Dedifferentiated amniotic fluid mesenchymal stem cell (primary cell): ENCODE results near the gene PPP1R27.

Source experiments
- DNase-seq: peaks from one replicate; pipeline ENCODE4 v3.0.0-alpha.2; 2016; ENCODE audit errors: extremely low spot score

Gene PPP1R27

GRCh38 chr17:81834831-81835267 is at the start of gene PPP1R27:
Gene PPP1R27, minus strand, starts transcription at chr17:81835050. Its CDS starts 97 bp downstream, at chr17:81834953.
- no peak for DNase-seq

- no peak for DNase-seq
These were observed 49.7 kb upstream of the PPP1R27 start for GRCh38 chr17:81884520-81884919.

DNA sequence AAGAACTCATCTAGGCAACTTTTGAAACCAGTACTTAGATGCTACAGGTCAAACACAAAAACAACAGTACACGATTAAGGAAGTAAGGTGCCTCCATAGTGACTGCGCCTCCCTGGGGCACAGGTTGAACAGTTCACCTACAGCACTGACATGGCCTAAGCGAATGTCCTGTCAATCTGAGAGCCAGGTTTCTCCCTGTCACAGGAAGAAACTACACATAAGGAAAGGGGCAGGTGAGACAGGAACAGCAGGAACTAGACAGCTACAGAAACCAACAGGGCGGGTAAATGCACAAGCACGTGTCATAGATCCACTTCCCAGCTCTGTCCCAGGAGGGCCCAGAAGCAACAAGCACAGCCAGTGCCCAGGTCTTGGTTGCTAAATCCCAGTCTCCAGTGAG is 44.3 kb upstream of the PPP1R27 start:
- no peak for DNase-seq

DNA sequence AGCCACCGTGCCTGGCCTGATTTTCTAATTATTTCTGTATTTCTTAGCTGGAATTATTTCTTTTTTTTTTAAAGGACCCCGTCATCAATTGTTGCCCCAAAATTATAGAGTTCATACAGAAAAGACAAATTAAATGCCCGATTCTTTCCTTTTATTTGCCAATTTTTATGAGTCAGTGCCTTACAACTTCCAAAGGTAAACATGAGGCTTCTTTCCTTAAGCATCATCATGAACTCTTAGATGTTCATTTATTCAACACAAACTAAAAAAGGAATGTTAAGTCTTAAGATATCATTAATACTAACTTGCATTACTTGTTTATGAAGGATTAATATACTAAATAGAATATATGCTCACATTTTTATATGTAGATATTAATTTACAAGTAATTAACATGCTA is 43.4 kb upstream of the PPP1R27 start:
- no peak for DNase-seq

- no peak for DNase-seq
These were observed 42.7 kb upstream of the PPP1R27 start for GRCh38 chr17:81877569-81877968.

DNA sequence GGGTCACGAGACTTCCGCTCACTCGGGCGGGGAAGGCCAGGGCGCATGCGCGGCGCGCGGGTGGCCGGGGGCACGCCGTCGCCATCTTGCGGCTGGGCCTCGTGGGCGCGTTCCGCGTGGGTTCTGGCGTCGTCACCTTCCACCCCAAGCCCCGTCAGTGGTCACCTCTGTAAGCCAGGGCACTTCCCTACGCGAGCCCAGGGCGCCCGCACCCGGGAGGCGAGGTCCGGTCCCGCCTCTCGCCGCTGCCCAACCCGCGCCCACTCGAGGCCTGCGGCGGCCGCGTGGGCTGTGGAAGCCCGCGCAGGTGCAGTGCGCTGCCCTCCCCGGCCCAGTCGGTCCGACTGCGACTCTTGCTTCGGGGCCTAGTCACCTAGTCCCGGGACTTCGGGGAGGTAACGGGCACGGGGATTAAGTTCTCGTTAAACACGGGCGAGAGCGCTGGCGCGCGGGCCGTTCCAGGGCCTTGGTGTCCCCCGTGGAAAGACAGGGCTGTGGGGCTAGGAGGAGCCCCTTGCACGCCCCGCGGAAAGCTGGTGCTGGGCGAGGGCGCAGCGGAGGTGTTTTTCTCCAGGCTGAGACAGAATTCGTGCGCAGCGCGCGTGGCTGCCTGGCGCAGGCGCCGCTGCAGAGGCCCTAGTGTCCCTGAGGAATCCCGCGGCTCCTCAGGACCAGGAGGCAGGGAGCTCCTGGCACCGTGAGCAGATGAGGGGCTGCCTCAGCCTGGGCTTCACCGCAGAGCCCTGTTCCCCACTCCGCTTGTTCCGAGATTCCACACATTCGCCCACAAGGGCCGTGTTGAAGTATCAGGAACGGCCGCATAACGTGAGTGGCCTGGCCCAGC is 36.8 kb upstream of the PPP1R27 start:
- DNase-seq = peak; percentile 81

DNA sequence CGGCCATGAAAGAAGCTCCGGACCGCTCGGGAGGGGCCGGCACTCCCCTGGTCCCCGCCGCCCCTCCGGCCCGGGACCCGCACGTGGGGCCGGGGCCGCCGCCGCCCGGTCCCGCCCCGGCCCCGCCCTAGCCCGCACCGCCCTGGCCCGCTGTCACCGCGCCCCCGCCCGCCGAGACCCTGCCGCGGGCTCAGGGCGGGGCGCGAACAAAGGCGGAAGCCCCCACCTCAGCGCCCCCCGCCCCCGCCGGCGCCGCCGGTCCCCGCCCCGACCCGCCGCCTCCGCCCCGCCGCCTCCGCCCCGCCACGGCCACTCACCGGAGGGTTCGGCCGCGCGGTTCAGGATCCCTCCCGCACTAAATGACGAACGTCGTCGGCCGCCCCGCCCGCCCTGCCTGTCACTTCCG is 36.1 kb upstream of the PPP1R27 start, which contains the start of gene ARHGDIA:
Gene ARHGDIA, minus strand, starts transcription at position 357 of the 406 bp plus-strand sequence. CDS start 1,407 bp downstream, outside the sequence.
- DNase-seq = no peak

GRCh38 chr17:81870131-81870980 is 35.5 kb upstream of the PPP1R27 start:
- no peak for DNase-seq

- DNase-seq = no peak
These were observed 34.6 kb upstream of the PPP1R27 start for GRCh38 chr17:81869221-81870130.

DNA sequence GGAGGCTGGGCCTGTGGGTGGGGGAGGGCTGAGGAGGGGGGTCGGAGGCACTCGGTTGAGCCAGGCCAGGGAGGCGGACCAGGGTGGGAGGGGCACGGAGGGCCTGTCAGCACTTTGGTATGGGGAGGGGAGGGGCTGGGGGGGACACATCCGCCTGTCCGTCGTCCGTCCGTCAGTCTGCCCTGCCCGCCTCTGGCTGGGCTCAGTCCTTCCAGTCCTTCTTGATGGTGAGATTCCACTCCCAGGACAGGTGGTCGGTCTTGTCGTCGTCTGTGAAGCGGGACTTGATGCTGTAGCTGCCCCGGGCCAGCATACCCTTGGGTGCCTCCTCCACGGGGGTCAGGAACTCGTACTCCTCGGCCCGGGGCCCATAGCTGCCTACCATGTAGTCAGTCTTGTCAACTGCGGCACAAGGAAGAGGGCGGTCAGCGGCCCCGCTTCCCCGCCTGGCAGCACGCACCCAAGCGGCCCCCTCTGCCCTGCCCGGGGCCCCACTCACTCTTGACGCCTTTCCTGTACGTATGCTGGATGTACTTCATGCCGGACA is 33.9 kb upstream of the PPP1R27 start:
- DNase-seq = peak; percentile 58

DNA sequence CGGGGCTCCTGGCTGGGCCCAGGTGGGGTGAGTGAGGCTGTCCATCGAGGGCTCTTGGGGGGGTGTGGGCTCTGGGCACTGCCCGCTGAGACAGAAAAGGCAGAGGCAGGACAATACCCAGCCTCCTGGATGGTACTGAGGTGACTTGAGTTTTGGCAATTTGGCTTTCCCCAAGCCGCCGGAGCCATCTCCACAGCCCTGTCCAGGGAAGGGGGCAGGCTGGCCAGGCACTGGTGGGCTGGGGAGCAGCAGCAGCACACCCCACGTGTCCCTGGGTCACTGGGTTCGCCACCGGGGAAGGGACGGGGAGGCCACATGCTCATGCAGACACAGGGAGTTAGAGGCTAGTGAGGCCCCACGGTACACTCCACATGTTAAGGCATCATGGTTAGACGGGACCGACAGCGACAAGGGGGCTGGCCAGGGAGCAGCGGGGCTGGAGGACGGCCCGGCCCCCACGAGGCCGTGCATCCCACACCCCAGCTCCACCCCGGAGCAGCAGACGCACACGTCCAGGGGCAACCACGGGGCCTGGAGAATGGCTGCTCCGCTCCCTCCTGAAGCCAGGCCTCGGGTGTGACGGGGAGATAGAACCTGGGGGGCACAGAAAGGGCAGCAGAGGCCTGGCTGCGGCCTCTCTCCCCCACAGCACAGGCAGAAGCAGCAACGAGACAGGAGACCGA is 33.3 kb upstream of the PPP1R27 start:
- DNase-seq = no peak

DNA sequence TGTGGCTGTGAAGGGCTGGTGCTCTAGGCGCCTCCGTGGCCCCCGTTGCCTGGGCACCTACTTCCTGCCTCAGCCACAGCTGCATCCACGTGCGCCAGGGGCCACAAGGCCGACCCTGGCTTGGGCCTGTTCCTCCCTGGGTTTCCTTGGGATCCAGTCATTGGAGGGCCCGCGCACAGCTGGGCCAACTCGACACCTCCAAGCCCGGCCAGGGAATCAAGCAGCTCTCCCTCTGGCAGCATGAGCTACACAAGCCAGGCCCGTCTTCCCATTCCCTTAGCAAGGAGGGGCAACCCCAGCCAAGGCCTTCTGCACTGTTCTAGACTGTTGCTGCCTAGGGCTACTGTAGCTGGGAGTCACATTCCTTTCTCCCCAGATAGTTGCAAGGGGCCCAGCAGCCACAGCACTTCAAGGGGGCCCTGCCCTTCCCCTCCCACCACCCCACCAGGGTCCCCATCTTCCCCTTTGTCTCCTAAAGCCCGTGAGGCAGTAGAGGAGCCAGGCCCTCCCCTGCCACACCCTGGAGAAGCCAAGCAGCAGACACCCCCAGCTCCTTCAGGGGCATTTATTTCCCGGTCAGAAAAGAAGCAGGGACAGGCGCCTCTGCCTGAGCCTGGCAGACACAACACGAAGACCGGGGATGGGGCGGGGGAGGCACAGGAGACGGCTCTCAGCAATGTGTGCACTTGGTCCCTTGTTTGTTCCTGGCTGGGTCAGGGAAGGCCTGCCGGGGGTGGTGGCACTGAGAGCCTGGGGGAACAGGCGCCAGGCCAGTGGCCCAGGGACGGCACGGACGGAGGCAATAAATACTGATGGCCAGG is 32.5 kb upstream of the PPP1R27 start:
- DNase-seq = peak; percentile 36

DNA sequence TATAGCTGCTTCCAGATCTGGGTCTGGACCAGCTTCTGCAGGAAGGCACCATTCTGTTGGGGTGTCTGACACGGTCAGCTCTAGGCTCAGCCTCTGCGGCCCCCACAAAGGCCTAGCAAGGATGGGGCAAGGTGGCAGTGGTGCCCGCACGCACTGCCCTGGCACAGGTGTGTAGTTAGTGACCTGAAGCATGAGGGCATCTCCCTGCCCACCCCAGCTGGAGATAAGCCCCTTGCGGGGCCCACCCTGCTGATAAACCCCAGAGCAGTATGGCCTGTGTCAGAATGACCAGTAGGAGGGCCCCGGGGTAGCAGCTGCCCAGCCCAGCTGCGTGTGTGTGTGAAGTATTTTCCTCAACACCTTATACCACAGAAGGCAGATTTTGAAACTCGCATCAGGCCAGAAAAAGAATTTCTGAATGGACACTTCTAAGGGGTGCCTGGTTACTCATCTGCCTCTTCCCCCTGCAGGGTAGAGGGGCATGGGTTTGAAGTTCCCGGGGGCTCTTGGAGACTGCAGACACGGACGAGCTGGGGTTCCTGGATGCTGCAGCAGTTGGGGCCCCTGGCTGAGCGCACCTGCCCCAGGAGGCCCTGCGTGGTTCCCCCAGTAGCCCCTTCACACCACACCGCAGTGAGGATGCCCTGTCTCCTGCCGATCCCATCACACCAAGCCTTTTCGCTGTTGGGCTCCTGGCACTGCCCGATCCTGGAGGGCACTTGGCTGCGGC is 31.8 kb upstream of the PPP1R27 start:
- DNase-seq = no peak

DNA sequence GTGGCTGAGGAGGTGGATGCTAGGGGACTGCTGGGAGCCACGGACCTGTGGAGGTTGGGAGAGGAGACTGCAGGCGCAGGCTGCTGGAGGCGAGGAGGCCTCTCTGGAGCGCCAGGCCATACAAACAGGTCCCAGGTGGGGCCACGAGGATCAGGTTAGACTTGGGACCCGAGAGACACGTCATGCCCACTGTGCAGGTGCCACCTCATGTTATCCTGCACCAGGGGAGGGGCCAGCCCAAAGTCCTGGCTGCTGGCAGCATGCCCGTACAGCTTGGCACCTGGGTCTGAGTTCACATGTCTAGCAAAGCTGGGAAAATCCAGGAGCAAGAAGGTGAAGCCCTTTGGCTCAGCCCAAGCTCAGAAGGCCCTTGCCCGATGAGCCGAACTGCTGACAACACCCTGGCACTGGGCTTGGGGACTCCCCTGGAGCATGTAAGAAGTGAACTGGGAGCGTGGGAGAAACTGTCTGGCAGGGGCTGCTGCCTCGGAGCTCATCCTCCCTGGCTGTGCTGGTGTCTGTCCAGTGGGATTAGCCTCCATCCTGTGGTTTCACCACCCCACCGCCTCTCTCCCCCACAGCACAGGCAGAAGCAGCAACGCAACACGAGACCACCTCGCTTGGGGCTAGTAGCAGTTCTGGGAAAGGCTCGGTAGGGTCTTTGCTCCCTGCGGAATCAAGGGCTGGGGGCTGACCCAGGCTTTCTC is 31.0 kb upstream of the PPP1R27 start:
- no peak for DNase-seq

GRCh38 chr17:81865358-81865732 is 30.5 kb upstream of the PPP1R27 start:
- no peak for DNase-seq

- DNase-seq = no peak
These were observed 29.3 kb upstream of the PPP1R27 start for GRCh38 chr17:81863833-81864768.

DNA sequence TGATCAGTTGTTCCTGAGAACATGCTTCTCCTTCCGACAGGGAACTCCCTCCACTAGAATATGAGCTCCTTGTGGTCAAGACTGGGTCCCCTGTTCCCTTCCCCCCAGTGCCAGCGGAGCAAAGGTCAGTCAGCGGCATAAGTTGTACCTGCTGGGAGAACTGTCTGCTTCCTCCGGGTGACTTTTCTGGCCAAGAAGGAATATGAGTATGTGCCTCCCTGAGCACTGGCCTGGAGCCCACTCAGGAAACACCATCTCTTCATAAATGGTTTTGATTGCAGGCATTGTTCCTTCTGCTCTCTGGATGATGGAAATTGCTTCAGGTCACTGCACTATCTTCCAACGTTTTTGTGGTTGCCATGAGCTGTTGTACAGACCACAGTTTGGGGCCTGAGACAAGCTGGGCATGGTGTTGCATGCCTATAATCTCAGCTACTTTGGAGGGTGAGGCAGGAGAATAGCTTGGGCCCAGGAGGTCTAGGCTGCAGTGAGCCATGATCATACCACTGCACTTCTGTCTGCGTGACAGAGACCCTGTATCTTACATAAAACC is 28.3 kb upstream of the PPP1R27 start:
- no peak for DNase-seq
